WTC11 (cell line): ENCODE data around the gene KIF21A. TPM values are rescaled to one million over a fixed set of nuclear protein-coding genes. Genes with fewer than 3 reads are reported as not detected.

Experiments used
- total RNA-seq: library from RNA; stranded (reverse); gene quantifications from 3 replicates; pipeline ENCODE4 v1.2.3, GENCODE V29; 2021

Gene KIF21A
- total RNA-seq, 1 experiment from 2014 or later, result 34.7 TPM

Other genes starting within 250 kb of the KIF21A start
- 0.05 TPM in 2 of 3 replicates, not detected in the other for gene ABCD2, start 176.7 kb upstream of the KIF21A start, total RNA-seq